HG03432 (cell line): ENCODE data around the gene GPR3.
"Not testable (repeated sequence)": the region's sequence is repeated elsewhere in the genome, so short reads cannot be mapped to it uniquely, and the experiment has no call there.

Source experiments
- ATAC-seq: cut with Tn5 transposase; IDR thresholded peaks from one replicate; pipeline ENCODE4 v1.9.1; 2021; ENCODE audit warnings: mild to moderate bottlenecking, moderate library complexity; ENCODE audit not compliant: unreplicated experiment

The GPR3 gene

GRCh38 chr1:27377760-27378495 is 14.5 kb upstream of the GPR3 start:
- ATAC-seq = no peak

- ATAC-seq = no peak
Observed at GRCh38 chr1:27379564-27380122, 12.8 kb upstream of the GPR3 start.

DNA sequence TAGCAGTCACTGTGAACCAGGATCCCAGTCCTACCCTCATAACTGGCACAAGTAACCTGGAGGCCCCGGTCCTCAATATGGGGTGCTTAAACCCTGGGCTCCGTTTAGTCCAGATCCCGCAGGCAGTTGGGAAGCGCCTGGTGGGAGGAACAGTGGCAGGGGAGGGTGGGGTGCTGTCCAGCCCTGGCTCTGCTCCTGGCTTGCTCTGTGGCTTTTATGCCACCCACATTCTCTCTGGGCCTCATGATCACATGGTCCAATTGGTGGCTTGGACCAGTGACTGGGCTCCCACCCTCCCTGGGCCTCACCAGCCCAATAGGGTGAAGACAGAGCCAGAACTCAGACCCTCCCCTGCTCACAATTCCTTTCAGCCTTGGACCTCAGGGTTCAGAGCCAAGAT is 12.2 kb upstream of the GPR3 start:
- ATAC-seq = no peak

GRCh38 chr1:27380766-27381733 is 11.4 kb upstream of the GPR3 start:
- no peak for ATAC-seq

DNA sequence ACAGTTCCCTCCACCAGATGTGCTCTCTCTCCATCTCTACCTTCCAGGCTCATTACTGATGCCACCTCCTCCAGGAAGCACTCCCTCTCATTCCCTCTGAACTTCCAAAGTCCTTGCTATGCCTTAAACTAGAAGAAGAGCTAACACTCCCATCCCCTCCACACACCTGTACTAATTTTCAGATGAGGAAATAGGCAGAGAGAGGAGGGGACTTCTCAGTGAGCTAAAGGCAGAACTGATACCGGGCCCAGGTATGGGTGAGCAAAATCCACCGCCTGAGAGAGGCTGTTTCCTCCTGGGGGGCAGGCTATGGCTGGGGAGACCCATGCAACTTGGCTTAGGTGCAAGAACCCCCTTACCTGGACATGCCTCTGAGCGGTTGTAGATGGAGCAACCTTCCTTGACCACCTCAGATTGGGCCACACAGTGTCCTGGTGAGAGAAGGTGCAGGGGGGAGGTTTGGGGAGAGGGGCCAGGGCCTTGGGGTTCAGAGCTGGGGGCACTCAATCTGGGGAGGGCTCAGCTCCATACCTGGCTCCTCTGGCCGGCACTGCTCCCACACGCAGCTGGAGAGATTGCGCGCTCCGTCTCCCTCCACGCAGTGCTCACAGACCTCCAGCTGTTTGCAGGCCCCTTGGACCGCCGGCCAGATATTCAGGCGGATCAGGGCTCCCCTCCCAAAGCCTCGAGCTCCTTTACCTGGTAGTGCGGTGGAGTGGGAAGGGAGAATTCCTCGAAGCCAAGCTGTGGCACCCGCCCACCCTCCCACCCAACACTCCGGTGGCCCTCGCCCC is 10.3 kb upstream of the GPR3 start:
- no peak for ATAC-seq

DNA sequence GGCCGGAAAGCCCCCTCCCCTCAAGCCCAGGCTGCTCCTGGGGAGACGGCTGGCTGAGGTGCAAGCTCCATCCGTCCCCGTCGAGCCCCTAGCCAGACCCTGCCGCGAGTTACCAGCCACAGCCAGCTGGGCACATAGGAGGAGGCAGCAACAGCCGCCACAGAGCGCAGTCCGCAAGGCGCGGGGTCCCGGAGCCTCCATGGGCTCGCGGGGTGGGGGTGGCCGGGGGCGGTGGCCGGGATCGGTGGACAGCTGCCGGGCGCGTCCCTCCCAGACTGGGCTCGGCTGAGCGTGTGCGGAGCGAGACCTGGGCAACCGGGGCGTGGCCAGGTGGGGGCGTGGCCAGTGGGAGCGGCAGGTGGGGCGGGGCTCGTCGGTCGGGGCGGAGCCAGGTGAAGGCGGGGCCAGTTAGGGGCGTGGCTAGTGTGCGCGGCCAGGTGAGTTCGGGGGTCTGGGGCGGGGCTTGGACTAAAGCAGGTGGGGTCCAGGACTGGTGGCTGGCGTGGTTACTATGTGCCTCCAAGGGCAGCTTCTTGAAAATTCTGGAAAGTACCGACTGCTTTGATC is 9.3 kb upstream of the GPR3 start, which contains the start of gene CD164L2:
TSS of gene CD164L2 (minus strand) at position 295 of the 567 bp plus-strand sequence. CDS start at position 201, 94 bp downstream.
- ATAC-seq = no peak

GRCh38 chr1:27383661-27384060 is 8.8 kb upstream of the GPR3 start:
- ATAC-seq = no peak

DNA sequence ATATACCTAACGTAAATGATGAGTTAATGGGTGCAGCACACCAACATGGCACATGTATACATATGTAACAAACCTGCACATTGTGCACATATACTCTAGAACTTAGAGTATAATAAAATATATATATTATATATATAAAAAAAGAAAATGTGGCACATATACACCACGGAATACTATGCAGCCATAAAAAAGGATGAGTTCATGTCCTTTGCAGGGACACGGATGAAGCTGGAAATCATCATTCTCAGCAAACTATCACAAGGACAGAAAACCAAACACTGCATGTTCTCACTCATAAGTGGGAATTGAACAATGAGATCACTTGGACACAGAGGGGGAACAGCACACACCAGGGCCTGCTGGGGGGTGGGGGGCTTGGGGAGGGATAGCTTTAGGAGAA is 7.6 kb upstream of the GPR3 start:
- ATAC-seq = not testable (repeated sequence)

DNA sequence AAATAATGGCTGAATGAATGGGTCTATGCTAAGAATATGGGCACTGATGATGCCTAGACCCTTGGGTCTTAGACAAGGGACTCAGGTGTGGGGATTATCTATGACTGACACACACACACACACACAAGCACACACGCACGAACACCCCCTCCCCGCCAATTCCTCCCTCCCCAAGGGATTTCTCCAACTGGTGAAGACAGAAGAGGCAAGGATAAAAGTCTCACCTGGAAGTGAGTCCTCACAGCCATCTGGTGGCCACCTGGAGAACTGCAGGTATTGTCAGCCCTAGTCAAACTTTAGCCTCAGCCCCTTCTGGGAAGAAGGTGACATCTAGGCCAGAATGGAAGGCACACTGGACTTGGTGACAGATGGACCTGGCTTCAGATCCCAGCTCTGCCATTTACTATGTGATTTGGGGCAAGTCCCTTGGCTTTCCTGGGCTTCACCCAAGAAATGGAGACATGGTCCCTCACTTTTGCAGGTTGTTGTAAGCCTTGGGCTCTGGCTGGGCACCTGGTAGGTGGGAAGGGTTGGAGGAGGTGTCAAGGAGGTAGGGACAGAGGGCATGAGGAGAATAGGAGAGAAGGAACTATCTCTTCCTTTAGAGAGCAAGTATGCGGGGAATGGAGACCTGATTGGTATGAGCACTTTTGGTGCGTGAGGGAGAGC is 4.0 kb upstream of the GPR3 start:
- ATAC-seq = no peak

- no peak for ATAC-seq
Observed at GRCh38 chr1:27391511-27392095, 819 bp upstream of the GPR3 start.

GRCh38 chr1:27392778-27393635 is 585 bp downstream of the GPR3 start:
- ATAC-seq = no peak

GRCh38 chr1:27393641-27394281 is 1.3 kb downstream of the GPR3 start:
- ATAC-seq = no peak

- ATAC-seq = no peak
Observed at GRCh38 chr1:27394282-27394658, 1.8 kb downstream of the GPR3 start.

GRCh38 chr1:27394925-27395324 is 2.5 kb downstream of the GPR3 start:
- no peak for ATAC-seq

DNA sequence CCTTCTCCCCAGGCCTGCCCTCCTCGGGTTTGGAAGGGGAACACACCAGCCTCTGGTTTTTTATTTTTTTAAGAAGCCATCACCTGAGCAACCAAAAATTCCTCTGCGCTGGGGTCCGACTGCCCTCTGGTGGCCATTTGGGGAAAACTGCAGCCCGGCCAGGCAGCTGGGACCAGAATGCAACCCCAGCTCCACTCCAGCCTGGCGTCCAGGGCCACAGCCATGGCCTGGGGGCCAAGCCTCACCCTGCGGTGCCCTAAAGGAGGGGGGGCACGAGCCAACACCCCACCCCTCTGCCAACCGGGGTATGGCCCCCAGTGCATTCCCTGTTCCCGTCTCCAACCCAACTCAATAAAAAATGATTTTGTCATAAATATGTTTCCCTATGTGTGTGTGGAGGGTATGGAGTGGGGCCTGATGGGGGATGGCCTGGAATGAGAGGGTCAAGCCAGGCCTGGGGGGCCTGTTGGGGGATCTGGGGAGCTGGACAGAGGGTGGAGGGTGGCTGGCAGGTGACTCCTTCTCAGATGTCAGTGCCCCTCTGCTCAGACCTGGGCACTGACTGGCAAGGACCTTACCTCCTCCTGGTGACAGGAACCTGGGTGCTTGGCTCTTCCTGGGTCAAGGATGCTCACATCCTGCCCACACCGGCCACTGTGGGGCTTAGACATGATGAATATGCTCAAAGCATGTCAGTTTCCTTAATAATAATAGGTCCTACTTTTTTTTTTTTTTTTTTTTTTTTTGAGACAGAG is 3.2 kb downstream of the GPR3 start:
- ATAC-seq = no peak

DNA sequence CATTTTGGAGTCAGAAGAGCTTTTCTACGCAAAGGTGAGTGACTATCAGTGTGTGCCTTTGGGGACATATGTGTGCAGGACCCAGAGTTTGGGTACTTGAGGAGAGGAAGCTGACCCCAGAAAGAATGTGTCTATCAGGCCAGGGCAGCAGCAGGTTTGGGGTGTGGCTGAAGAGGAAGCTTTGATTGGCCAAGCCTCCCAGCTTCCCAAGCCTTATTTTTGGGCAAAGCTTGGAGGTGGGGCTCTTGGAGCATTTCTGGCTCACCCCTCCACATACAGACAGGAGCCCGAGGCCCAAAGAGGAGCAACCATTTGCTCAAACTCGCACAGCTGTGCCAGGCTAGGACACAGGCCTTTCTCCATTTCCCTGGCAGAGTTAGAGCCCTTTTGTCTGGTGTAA is 4.7 kb downstream of the GPR3 start:
- no peak for ATAC-seq

- ATAC-seq = no peak
Observed at GRCh38 chr1:27397749-27398148, 5.3 kb downstream of the GPR3 start.
